Suppressor macrophage (primary cell): ENCODE data around the gene ANTXR2.

Experiments
- DNase-seq, 4 experiments: peaks; one replicate each; pipeline ENCODE4 v3.0.0-alpha.2; 2020 to 2022

The ANTXR2 gene

GRCh38 chr4:79862821-79863220, 210.2 kb downstream of the ANTXR2 start:
- no peak for DNase-seq

- no peak for DNase-seq
Measured at GRCh38 chr4:79857811-79858210, 215.2 kb downstream of the ANTXR2 start.

DNA sequence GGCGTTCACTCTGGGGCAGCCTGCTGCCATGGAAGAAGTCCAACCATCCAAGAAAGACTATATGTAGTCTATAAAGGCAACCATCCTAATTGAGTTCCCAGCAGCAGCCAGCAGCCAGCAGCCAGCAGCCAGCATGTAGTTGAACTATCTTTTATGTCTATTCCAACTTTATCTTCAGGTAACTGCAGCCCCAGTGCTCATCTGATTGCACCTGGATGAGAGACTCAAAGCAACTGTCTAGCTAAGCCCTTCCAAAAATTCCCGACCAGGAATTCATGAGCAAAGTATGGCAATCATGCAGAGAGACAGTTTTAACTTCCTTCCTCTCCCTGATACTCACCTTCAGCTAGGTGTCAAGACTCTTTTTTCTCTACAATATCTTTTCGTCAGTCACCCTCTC, 216.8 kb downstream of the ANTXR2 start:
- no peak for DNase-seq

- DNase-seq, result peak; percentile 2 to 27 (median 14)
Measured at GRCh38 chr4:79854856-79855502, 218.1 kb downstream of the ANTXR2 start.

DNA sequence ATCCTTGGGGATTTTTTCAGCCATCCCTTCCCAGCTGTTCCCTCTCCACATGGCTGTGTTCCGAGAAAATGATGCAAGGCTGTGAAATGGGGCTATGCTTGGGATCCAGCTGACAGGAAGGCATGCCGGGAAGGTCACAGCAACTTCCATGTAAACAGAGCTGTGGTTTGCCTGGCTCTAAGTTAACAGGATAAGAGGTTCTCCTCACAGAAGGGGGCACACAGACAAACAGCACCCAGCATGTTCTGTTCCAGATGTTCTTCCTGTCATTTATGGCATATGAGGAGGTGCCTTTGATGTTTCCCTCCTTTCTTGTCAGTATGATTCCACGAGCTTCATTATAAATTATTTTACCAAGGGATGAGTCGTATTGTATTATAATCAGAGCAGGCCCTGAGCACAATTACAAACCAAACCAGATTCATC, 220.7 kb downstream of the ANTXR2 start:
- no peak for DNase-seq

- DNase-seq, result no peak
Measured at GRCh38 chr4:79851625-79852304, 221.3 kb downstream of the ANTXR2 start.
